GM18858 (cell line): Measurements from ENCODE around the gene SVIL.
A peak's percentile ranks its signal among the peaks of the same experiment; 100 is the strongest.

ENCODE experiments used
- ATAC-seq: cut with Tn5 transposase; IDR thresholded peaks from one replicate; pipeline ENCODE4 v1.9.1; 2021; ENCODE audit not compliant: unreplicated experiment

SVIL gene, protein sequence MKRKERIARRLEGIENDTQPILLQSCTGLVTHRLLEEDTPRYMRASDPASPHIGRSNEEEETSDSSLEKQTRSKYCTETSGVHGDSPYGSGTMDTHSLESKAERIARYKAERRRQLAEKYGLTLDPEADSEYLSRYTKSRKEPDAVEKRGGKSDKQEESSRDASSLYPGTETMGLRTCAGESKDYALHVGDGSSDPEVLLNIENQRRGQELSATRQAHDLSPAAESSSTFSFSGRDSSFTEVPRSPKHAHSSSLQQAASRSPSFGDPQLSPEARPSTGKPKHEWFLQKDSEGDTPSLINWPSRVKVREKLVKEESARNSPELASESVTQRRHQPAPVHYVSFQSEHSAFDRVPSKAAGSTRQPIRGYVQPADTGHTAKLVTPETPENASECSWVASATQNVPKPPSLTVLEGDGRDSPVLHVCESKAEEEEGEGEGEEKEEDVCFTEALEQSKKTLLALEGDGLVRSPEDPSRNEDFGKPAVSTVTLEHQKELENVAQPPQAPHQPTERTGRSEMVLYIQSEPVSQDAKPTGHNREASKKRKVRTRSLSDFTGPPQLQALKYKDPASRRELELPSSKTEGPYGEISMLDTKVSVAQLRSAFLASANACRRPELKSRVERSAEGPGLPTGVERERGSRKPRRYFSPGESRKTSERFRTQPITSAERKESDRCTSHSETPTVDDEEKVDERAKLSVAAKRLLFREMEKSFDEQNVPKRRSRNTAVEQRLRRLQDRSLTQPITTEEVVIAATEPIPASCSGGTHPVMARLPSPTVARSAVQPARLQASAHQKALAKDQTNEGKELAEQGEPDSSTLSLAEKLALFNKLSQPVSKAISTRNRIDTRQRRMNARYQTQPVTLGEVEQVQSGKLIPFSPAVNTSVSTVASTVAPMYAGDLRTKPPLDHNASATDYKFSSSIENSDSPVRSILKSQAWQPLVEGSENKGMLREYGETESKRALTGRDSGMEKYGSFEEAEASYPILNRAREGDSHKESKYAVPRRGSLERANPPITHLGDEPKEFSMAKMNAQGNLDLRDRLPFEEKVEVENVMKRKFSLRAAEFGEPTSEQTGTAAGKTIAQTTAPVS (N-terminal part only)

DNA sequence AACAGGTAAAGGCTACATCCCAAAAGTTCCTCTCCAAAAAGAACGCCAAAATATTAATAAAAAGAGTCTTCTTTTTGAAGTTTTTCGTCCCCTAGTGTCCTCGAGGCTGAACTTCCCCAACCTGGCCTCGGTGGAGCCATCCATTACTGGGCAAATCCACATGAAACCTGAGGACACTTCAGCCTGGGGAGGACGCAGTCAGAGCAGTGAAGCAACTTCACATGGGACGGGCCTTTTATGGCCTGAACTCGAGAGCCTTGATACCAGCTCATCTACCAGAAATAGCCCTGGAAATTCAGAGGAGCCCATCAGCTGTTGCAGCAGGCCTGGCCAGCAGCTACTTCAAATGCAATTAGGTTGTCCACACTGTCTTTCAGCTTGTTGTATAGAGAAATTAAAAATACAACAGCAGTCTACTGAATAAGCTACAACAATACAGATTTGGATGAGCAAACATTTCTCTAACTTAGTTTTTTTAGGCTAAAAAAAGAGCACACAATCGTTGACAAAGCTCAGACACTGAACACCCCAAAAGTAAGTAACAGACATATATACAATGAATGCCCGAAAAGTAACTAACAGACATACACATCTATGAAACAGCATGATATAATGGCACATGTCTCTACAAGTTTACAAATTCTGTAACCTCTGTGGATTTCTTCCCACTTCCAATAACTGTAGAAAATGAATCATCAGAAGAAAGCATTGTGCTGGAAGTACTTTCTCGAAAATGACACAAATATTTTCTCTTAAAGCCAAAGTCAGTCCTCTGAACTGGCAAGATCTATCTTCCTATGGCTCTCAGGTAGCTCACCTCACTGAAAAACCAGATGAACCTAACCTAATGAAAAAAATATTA, at the start of gene SVIL:
Gene SVIL, minus strand, starts transcription at position 208 of the 862 bp plus-strand sequence. CDS start 79,913 bp downstream, outside the sequence.
- ATAC-seq = no peak

- ATAC-seq = no peak
Observed at GRCh38 chr10:29681676-29682448, 47.1 kb upstream of the SVIL start.

GRCh38 chr10:29680091-29680490, 45.3 kb upstream of the SVIL start:
- no peak for ATAC-seq

DNA sequence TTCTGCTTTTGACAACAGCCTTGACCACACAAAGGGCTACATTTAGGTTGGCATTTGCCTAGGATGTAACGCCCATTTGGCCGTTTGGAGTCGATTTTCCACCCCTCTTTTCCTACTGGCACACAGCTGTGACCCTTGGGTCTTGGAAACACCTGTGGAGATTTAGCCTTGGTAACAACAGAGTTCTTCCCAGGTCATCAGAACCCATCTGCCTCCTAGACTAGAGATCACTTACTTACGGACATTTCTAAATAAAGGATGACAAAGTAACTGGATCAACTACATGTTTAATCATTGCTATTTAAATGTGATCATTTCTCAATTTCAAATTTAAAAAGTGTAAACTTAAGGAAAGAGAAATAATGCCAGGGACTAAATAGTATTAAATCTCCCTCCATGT, 42.0 kb upstream of the SVIL start:
- no peak for ATAC-seq

DNA sequence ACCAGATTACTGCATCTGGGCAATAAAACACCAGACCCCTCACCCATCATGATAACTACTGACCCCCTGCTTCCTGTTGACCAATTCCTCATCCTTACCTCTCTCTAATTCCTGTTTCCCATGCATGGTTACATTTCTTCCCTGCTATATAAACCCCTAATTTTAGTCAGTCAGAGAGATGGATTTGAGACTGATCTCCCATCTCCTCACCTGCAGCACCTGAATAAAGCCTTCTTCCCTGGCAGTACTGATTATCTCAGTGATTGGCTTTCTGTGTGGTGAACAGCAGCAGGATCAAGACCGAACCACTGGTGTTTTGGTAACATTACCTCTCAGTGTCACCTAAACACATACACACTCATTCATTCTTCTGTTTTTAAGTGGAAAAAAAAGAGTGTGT, 41.2 kb upstream of the SVIL start:
- no peak for ATAC-seq

DNA sequence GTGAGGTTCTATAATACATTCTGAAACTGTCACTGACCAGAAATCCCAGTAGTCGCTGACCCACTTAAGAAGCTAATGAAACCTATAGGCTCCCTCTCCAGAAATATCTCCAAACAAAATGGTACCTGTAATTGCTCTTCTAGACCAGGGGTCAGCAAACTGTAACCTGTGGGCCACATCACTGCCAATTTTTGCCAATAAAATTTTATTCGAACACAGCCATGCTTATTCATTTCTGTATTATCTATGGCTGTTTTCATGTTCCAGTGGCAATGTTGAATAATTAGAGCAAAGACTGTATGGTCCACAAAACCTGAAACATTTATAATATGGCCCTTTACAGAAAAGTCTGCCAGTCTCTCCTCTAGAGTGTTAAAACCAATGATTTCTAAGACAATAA, 37.2 kb upstream of the SVIL start:
- no peak for ATAC-seq

GRCh38 chr10:29671228-29671780, 36.5 kb upstream of the SVIL start:
- ATAC-seq = no peak

- ATAC-seq = no peak
Observed at GRCh38 chr10:29670761-29671160, 36.0 kb upstream of the SVIL start.

- ATAC-seq = no peak
Observed at GRCh38 chr10:29669149-29669548, 34.4 kb upstream of the SVIL start.

DNA sequence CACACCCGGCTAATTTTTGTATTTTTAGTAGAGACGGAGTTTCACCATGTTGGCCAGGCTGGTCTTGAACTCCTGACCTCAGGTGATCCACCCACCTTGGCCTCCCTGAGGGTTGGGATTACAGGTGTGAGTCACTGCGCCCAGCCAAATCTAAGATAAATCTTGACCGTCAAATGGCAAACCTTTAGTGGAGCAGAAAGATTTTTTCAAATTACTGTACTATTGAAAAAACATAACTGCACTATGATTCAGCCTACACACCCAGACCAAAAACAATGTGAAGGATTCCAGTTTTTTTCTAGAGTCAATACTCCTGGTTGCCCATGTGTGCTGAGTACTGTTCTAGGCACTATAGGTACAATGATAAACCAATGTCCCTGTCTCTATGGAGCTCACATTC, 33.9 kb upstream of the SVIL start:
- no peak for ATAC-seq

GRCh38 chr10:29667191-29667590, 32.4 kb upstream of the SVIL start:
- no peak for ATAC-seq

- no peak for ATAC-seq
Observed at GRCh38 chr10:29666201-29666600, 31.4 kb upstream of the SVIL start.

DNA sequence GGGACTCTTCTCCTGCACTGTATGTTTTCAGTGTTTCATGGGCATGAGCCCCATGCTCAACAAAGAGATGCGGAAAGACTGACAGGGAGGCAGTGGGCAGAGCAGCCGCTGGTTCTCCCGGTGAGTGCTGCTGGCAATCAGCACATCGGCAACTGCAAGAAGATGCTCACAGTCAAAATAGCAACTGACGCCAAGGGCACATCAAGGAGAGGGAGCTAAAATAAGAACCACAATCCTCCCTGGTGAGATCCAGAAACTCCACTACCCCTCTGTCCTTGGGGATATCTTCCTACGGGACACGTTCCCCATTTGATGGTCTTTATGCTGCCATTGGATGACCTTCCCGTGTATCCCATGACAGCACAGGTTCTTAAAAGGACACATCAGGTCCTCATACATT, 28.9 kb upstream of the SVIL start:
- ATAC-seq = no peak

DNA sequence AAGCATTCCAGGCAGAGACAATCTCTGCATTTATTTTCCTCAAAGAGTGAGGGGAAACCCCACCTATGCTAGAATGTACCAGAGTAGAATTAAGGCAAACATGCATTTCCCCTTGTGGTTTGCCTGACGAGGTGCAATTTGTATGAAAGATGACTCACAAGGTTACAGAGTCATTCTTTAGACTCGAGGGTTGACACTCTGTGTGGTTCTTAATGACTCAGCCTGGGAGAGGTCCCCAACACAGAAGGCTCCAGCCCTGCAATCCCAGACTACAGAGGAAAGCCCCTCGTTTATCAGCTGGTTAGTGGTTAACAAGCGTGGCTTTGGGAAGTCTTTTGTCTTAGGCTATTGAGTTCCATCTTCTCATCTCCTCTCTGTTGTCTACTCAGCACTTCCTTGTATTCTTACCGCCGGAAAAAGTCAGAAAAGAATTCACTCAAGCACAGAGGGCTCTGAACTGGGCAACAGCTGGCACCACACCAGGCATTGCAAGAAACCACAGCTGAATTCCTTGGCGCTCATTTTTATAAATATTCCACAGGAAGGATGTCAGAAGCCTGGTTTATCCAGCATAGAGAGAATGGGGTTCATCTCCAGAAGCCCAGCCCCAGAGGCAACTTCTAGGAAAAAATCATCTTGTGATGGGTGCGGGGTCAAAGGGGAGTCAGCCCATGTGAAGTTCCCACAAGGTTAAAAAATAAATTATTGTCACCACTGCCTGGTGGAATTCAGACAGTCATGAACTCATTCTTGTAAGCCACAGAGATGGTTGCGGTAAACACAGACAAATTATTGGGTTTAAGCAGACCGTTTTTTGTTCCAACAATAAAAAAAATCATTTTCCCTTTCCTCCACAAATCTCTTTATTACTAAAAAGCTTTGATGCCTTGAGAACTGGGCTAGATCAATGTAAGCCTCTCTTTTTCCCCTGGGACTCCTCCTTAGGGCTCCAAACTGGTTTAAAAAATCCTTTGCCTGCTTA, 24.5 kb upstream of the SVIL start:
- ATAC-seq = peak; percentile 99

GRCh38 chr10:29657719-29658274, 23.0 kb upstream of the SVIL start:
- ATAC-seq = no peak

DNA sequence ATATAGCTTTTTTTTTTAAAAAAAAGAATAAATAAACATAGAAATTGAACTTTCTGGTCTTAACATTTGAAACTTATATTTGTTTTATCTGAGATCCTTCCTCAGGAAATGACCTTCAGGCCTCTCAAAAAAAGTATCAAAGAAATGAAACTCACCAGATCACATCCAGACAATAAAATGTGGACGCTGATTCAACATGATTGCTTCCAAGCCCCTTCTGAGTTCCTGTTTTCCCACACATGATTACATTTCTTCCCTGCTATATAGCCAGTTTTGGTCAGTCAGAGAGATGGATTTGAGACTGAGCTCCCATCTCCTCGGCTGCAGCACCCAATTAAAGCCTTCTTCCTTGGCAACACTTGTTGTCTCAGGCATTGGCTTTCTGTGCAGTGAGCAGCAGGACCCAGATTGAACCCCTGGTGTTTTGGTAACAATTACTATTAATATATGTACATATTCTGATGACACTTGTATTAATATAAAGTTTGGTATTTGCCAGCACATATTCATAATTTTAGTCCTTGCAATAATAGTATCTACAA, 21.8 kb upstream of the SVIL start:
- ATAC-seq = no peak

DNA sequence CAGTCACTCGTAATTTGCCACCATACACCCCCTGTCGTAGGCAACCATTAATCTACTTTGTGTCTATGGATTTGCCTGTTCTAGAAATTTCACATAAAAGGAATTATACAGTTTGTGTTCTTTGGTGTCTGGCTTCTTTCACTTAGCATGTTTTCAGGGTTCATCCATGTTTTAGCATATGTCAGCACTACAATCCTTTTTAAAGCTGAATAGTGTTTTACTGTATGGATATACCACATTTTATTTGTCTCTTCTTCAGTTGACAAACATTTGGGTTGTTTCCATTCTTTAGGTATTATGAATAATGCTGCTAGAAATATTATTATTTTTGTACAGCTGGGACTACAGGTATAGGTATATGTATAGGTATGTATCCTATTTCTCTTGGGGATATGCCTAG, 17.4 kb upstream of the SVIL start:
- ATAC-seq = no peak

- no peak for ATAC-seq
Observed at GRCh38 chr10:29651767-29652166, 17.0 kb upstream of the SVIL start.
